Psoas muscle (tissue), 8 donors: ENCODE results near the gene RABEP1. TPM values are rescaled to one million over a fixed set of nuclear protein-coding genes. Genes with fewer than 3 reads are reported as not detected.
"Not testable (repeated sequence)": the region's sequence is repeated elsewhere in the genome, so short reads cannot be mapped to it uniquely, and the experiment has no call there.

Source experiments
- ATAC-seq, 4 donors: fragments of 200-7000 bp; cut with Tn5 transposase; one replicate each; pipeline ENCODE4 v1.9.1; 2020; ENCODE audit warnings: moderate library complexity in 3 of 4, mild to moderate bottlenecking in 2 of 4
- DNase-seq, 2 donors: peaks; one replicate each; pipeline ENCODE4 v3.0.0-alpha.2; 2020
- H3K27ac ChIP-seq: fragments of 200-600 bp; one replicate; pipeline ENCODE4 v1.8.0; 2022
- H3K27me3 ChIP-seq, 3 donors: fragments of 200-600 bp in 1 of 3; one replicate each; pipeline versions ENCODE4 v1.6.1 to v1.8.0; 2013 to 2022; ENCODE audit warnings: low read length in 2 of 3, mild to moderate bottlenecking in 2 of 3, moderate library complexity in 1 of 3; ENCODE audit not compliant: insufficient read depth in 3 of 3
- H3K36me3 ChIP-seq, 2 donors: fragments of 200-600 bp in 1 of 2; one replicate each; pipeline versions ENCODE4 v1.6.1 to v1.8.0; 2013 to 2022; ENCODE audit warnings: low read depth in 1 of 2, mild to moderate bottlenecking in 1 of 2, moderate library complexity in 1 of 2; ENCODE audit not compliant: insufficient read depth in 1 of 2
- H3K4me1 ChIP-seq: fragments of 200-600 bp; one replicate; pipeline ENCODE4 v1.8.0; 2022
- H3K4me3 ChIP-seq: fragments of 200-600 bp; one replicate; pipeline ENCODE4 v1.8.0; 2022; ENCODE audit warnings: mild to moderate bottlenecking
- H3K9me3 ChIP-seq: fragments of 200-600 bp; one replicate; pipeline ENCODE4 v1.8.0; 2022
- WGBS, 3 donors: extraction: QIAGEN DNeasy Blood & Tissue Kit; methylation state at CpG; one replicate each; pipeline versions ENCODE4 v1.1.6 to v1.1.7; 2013; 5-methylcytosine and 5-hydroxymethylcytosine counted together
- intact Hi-C, 2 donors: fragments of 100-400 bp; cut with DNase I; formaldehyde crosslinking; loops; one replicate each; pipeline versions ENCODE4 v1.11.0 to v1.14.2; 2022
- polyA plus RNA-seq, 3 donors: library from polyadenylated mRNA; stranded (reverse); fragments of 200-250 nt; gene quantifications; one replicate each; pipeline ENCODE4 v1.2.3, GENCODE V29; 2013
- total RNA-seq, 4 donors: library from RNA; stranded (reverse); fragmentation: NEBNext Ultra II Directional in 2 of 4; extraction: Animal tissue kit (Norgen Biotek cat#: 25700) in 2 of 4; gene quantifications; one replicate each; pipeline versions ENCODE4 v1.2.1 to v1.2.4, GENCODE V29; 2021 to 2023
- TF ChIP-seq, protein P1 (sequence below): fragments of 200-600 bp; IDR thresholded peaks from one replicate; pipeline ENCODE4 v1.8.0; 2022; ENCODE audit warnings: antibody characterized with exemption
- donor health status: healthy with polysubstance abuse.
- donor health status: DM: no; HTN: no; CAD: no; lungs with moderate emphysema.
- donor health status: Bipolar disorder and iron deficiency.
- donor health status: healthy.
- donor health status: DM: yes; HTN: yes; CAD: no.
- donor health status: DM: no; HTN: no; CAD: no.
- donor health status: DM: no; HTN: no; CAD: no.
- donor health status: DM: yes; HTN: yes; CAD: no.

The RABEP1 gene
- total and polyA plus RNA-seq, 7 donors = 33.4 to 106 (median 77.4) TPM

DNA sequence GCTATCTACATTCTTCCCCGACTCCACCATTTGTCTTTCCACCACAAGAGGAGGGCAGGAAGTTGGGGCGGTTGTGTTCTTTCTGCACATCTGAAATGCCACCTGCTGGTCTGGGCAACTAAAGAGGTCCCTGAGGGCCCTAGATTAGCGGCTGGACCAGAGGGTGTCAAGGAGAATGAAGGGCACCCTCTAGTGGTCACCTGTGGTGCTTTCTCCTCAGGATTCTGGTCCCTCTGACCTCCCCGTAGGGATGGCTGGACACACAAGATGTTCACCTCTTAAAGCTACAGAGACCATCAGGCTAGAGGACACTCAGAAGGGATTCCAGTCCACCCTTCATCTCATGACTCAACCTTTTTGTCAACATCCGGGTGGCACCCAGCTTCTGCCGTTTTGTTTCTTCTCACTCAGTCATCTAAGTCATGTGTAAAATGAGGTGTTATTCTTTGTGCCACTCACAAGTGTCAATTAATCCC is 44.5 kb upstream of the RABEP1 start:
- no peak overlapping the region for H3K27ac ChIP-seq
- intact Hi-C loops = no loop called here

GRCh38 chr17:5238333-5238732 is 43.8 kb upstream of the RABEP1 start:
- intact Hi-C loops = no loop called here
- 56 to 63% (median 62%) methylated on average over 4 of the region's 4 CpGs for WGBS, 3 donors
- TF ChIP-seq, protein P1, sequence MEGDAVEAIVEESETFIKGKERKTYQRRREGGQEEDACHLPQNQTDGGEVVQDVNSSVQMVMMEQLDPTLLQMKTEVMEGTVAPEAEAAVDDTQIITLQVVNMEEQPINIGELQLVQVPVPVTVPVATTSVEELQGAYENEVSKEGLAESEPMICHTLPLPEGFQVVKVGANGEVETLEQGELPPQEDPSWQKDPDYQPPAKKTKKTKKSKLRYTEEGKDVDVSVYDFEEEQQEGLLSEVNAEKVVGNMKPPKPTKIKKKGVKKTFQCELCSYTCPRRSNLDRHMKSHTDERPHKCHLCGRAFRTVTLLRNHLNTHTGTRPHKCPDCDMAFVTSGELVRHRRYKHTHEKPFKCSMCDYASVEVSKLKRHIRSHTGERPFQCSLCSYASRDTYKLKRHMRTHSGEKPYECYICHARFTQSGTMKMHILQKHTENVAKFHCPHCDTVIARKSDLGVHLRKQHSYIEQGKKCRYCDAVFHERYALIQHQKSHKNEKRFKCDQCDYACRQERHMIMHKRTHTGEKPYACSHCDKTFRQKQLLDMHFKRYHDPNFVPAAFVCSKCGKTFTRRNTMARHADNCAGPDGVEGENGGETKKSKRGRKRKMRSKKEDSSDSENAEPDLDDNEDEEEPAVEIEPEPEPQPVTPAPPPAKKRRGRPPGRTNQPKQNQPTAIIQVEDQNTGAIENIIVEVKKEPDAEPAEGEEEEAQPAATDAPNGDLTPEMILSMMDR = no peak
- no peaks in the 10 kb centered on the region for H3K36me3 ChIP-seq
- H3K4me3 ChIP-seq = no peak overlapping the region
- peaks cover 10% of the 10 kb centered on the region for H3K4me1 ChIP-seq
- no peaks in the 10 kb centered on the region for H3K9me3 ChIP-seq
- H3K27ac ChIP-seq = no peak overlapping the region
- DNase-seq = no peak
- no peak for ATAC-seq
- no peaks in the 10 kb centered on the region for H3K27me3 ChIP-seq

More for the DNA sequence above, 44.5 kb upstream of the RABEP1 start:
- ATAC-seq (peak in 3 of 4 donors; percentile 34 to 62 (median 43)), DNase-seq (no peak)
- peaks cover 7% of the 10 kb centered on the region for H3K4me1 ChIP-seq
- no peak overlapping the region for H3K4me3 ChIP-seq
- H3K36me3 ChIP-seq = no peaks in the 10 kb centered on the region
- H3K9me3 ChIP-seq = no peaks in the 10 kb centered on the region
- TF ChIP-seq, protein P1 = peak; percentile 33
- H3K27me3 ChIP-seq = no peaks in the 10 kb centered on the region
- 32 to 37% (median 35%) methylated on average over 6 of the region's 6 CpGs for whole genome bisulfite sequencing, 3 donors

GRCh38 chr17:5239769-5240168 is 42.3 kb upstream of the RABEP1 start:
- 79 to 84% (median 82%) methylated on average over 7 of the region's 7 CpGs for WGBS, 3 donors
- H3K9me3 ChIP-seq, DNase-seq, H3K4me3 ChIP-seq, H3K27ac ChIP-seq, ATAC-seq, H3K36me3 ChIP-seq, H3K27me3 ChIP-seq, intact Hi-C loops: not testable (repeated sequence)
- H3K4me1 ChIP-seq = peaks cover 10% of the 10 kb centered on the region

- H3K27ac ChIP-seq = peak overlapping the region; percentile 80
- intact Hi-C loops = no loop called here
- TF ChIP-seq, protein P1 = no peak
These were observed 40.0 kb upstream of the RABEP1 start for GRCh38 chr17:5241861-5242671.

DNA sequence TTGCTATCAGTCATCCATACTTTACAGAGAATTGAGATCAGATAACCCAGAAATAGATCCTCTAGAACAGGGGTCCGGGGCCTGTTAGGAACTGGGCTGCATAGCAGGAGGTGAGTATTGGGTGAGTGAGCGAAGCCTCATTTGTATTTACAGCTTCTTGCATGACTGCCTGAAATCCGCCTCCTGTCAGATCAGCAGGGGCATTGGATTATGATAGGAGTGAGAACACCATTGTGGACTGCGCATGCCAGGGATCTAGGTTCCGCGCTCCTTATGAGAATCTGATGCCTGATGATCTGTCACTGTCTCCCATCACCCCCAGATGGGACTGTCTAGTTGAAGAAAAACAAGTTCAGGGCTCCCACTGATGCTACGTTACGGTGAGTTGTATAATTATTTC is 34.5 kb upstream of the RABEP1 start:
- Histone ChIP-seq H3K27me3 (no peaks in the 10 kb centered on the region), H3K9me3 (no peaks in the 10 kb centered on the region), H3K4me3 (no peak overlapping the region), H3K27ac (no peak overlapping the region), H3K4me1 (peaks cover 3% of the 10 kb centered on the region), H3K36me3 (no peaks in the 10 kb centered on the region)
- intact Hi-C loops = loop anchor here (2.0 to 5.0 kb wide), 2 partner anchors 60 to 61 kb away; no protein-coding TSS in a partner anchor
- ATAC-seq = no peak
- no peak for DNase-seq
- 89 to 94% (median 92%) methylated on average over 8 of the region's 8 CpGs for WGBS, 3 donors
- TF ChIP-seq, protein P1 = no peak

More at GRCh38 chr17:5241861-5242671, 40.0 kb upstream of the RABEP1 start:
- Histone ChIP-seq H3K4me1 (peaks cover 10% of the 10 kb centered on the region), H3K4me3 (no peak overlapping the region), H3K36me3 (no peaks in the 10 kb centered on the region), H3K27me3 (no peaks in the 10 kb centered on the region), H3K9me3 (no peaks in the 10 kb centered on the region)
- ATAC-seq (peak; percentile 90 to 97 (median 96)), DNase-seq (peak in 1 of 2 donors; percentile 68)
- WGBS, 3 donors = 28 to 32% (median 31%) methylated on average over 10 of the region's 10 CpGs
